Body of pancreas (tissue), 4 donors: ENCODE data around the gene RAB21.

Source experiments
- CTCF ChIP-seq, 7 experiments: fragments of 450-650 bp in 4 of 7; fragments of 200-600 bp in 3 of 7; sonication (generic) in 3 of 7; IDR thresholded peaks; one replicate each; pipeline ENCODE4 v1.5.1; 2016 to 2019; ENCODE audit warnings: antibody characterized with exemption in 7 of 7
- POLR2A ChIP-seq, 3 donors: fragments of 450-650 bp; IDR thresholded peaks; one replicate each; pipeline ENCODE4 v1.6.1; 2016; ENCODE audit warnings: antibody characterized with exemption in 3 of 3, mild to moderate bottlenecking in 2 of 3

DNA sequence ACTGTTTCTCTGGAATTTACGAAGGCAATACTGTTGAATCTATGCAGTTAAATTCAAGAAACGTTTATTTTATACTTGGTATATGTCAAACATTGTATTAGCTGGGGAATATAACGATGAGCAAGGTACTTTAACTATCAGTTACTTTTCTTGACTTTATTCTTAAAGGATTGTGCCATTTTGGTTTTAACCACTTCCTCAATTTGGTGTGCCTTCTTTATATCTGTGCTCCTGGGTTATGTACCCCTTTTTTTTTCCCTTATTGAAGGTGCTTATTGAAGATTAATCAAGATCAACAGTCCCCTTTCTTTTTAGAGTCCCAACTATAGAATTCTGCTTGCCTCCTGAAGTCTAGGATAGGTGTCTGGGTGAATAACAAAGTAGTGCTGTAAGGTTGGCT, 5.8 kb downstream of the RAB21 start:
- no peak for TF ChIP-seq CTCF (IDR thresholded peaks at IDR 0.05)
- no peak for TF ChIP-seq POLR2A (IDR thresholded peaks at IDR 0.05)
